Activated CD4-positive, alpha-beta memory T cell treated with anti-CD3 and anti-CD28 coated beads for 36 hours (primary cell): ENCODE measurements around the gene ARID1B. TPM values are rescaled to one million over a fixed set of nuclear protein-coding genes. Genes with fewer than 3 reads are reported as not detected.

ENCODE experiments used
- CTCF ChIA-PET: fragments of 350-600 bp; sonication (Branson Sonifier 250); formaldehyde crosslinking; loops from one replicate; lab custom pipeline; 2021; ENCODE audit warnings: antibody characterized with exemption, inconsistent platforms; lab: Charles Lee
- POLR2A ChIA-PET: fragments of 350-600 bp; sonication (Branson Sonifier 250); formaldehyde crosslinking; loops from one replicate; lab custom pipeline; 2021; ENCODE audit warnings: antibody characterized with exemption; lab: Charles Lee
- DNase-seq: peaks from one replicate; pipeline ENCODE4 v3.0.0-alpha.2; 2020
- H3K27ac Mint-ChIP-seq: one replicate; pipeline ENCODE4 v1.8.0; 2021; ENCODE audit warnings: mixed read lengths
- H3K27me3 Mint-ChIP-seq: one replicate; pipeline ENCODE4 v1.8.0; 2021; ENCODE audit warnings: mixed read lengths
- H3K36me3 Mint-ChIP-seq: one replicate; pipeline ENCODE4 v1.8.0; 2021; ENCODE audit warnings: mixed read lengths
- H3K4me1 Mint-ChIP-seq: one replicate; pipeline ENCODE4 v1.8.0; 2021; ENCODE audit warnings: low read depth, mixed read lengths
- H3K4me3 Mint-ChIP-seq: one replicate; pipeline ENCODE4 v1.8.0; 2021; ENCODE audit warnings: mild to moderate bottlenecking, mixed read lengths
- H3K9me3 Mint-ChIP-seq: one replicate; pipeline ENCODE4 v1.8.0; 2021; ENCODE audit warnings: mixed read lengths
- intact Hi-C: fragments of 100-400 bp; cut with micrococcal nuclease; formaldehyde crosslinking; loops from one replicate; pipeline ENCODE4 v1.15.1; 2023
- total RNA-seq, 2 experiments: library from RNA; stranded (reverse); gene quantifications; one replicate each; pipeline ENCODE4 v1.2.3, GENCODE V29; 2021

The ARID1B gene
- total RNA-seq, 2 experiments from 2014 or later = 39.0 to 41.5 TPM

DNA sequence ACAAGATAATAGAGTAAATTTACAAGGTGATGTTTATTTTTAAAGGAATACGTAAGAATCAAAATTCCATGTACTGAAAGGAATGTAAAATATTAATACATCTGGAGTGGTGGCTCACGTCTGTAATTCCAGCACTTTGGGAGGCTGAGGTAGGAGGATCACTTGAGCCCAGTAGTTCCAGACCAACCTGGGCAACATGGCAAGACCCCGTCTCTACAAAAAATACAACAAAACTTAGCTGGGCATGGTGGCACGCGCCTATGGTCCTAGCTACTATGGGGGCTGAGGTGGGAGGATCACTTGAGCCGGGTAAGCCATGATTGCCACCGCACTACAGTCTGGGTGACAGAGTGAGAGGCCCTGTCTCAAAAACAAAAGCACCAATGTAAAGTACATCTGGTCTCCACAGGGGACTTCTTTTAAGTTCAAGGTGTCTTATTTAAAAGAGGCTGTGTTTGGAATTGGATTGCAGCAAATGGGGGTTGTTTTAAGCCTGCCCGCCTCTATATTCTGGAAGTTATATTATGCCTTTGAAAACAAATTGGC lies 36.9 kb downstream of the ARID1B start:
- ChIA-PET CTCF (no interaction called here), POLR2A (no interaction called here)
- Mint-ChIP-seq H3K9me3 (no peaks in the 10 kb centered on the region), H3K4me3 (no peak overlapping the region), H3K36me3 (no peaks in the 10 kb centered on the region), H3K4me1 (peaks cover 58% of the 10 kb centered on the region), H3K27me3 (no peaks in the 10 kb centered on the region), H3K27ac (no peak overlapping the region)
- no peak for DNase-seq
- intact Hi-C loops = no loop called here

DNA sequence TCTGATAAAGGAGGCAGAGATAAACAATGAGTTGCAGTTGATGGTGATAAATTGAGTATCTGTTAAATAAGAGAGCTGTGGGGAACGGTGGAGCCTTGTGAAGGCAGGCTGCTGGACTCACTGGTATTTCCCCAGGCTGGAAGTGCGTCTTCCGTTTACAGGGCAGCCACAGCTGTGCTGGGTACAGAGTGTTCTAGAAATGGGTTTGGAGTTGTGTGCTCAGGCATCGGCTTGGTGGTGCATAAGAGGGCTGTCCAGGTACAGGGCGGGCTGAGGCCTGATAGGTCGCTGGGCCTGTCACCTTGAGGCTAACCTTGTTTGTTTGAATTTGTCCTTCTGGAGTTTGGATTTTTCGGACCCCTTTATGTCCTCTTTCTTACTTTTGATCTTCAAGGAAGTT lies 39.3 kb downstream of the ARID1B start:
- Mint-ChIP-seq H3K4me1 (peaks cover 57% of the 10 kb centered on the region), H3K27me3 (no peaks in the 10 kb centered on the region), H3K27ac (no peak overlapping the region), H3K4me3 (no peak overlapping the region), H3K36me3 (no peaks in the 10 kb centered on the region), H3K9me3 (no peaks in the 10 kb centered on the region)
- ChIA-PET POLR2A (no interaction called here), CTCF (interaction anchor here (1.2 kb wide), 1 partner anchor 9 kb away, joined by 3 read pairs; no protein-coding TSS in a partner anchor)
- no peak for DNase-seq
- intact Hi-C loops = no loop called here

DNA sequence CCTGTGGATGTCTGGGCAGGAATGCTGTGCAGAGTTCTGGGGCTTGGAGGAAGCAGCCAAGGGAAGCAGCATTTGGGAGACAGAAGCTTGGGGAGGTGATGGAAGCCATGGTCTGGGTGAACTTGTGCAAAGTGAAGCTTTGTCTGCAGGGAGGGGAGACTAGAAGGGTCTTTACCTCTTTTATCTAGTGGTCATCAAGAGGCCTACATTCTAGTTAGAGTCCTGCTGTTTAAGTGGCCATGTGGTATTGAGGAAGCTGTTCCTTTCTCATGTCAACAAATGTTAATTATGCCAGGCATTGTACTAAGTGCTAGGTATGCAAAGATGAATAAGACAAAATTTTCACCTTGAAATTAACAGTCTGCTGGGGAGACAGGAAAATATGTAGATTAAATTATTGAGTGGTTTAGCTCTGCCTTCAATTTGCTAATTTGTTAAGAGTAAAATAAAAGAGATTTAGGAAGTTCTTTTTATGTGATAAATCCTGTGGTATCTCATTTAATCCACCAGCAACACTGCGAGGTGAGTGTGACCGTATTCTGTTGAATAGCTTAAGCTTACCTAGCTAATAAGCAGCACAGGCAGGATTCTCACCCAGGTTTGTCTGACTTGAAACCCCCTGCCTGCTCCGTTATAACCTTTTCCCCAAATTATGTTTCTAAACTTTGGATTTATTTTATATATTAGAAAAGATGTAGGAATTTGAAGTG lies 43.1 kb downstream of the ARID1B start:
- Mint-ChIP-seq H3K27ac (no peak overlapping the region), H3K4me1 (peaks cover 72% of the 10 kb centered on the region), H3K9me3 (no peaks in the 10 kb centered on the region), H3K4me3 (no peak overlapping the region), H3K36me3 (peaks cover 2% of the 10 kb centered on the region), H3K27me3 (no peaks in the 10 kb centered on the region)
- DNase-seq = no peak
- CTCF ChIA-PET = interaction anchor here (2.0 kb wide), 1 partner anchor 20 kb away, joined by 5 read pairs; no protein-coding TSS in a partner anchor
- intact Hi-C loops = no loop called here
- POLR2A ChIA-PET = interaction anchor here (0.6 kb wide), 1 partner anchor 50 kb away, joined by 4 read pairs; no protein-coding TSS in a partner anchor

DNA sequence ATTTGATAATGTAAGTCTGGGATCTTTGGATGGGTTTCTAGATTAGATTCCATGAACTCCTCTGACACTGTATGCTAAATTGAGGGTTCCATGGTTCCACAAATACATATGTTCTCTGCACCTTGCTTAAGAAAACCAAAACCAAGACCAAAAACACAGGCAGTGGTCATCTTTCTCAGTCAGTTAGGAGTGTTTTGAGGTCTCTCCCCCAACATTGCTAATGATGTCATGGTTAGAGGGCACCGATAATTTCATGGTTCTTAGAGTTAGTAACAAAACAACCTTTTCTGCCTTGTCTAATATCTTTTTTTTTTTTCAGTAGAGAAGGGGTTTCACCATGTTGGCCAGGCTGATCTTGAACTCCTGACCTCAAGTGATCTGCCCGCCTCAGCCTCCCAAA lies 44.5 kb downstream of the ARID1B start:
- no peak for DNase-seq
- ChIA-PET POLR2A (no interaction called here), CTCF (no interaction called here)
- no peaks in the 10 kb centered on the region for H3K9me3 Mint-ChIP-seq
- peaks cover 2% of the 10 kb centered on the region for H3K36me3 Mint-ChIP-seq
- H3K4me1 Mint-ChIP-seq = peaks cover 74% of the 10 kb centered on the region
- no peaks in the 10 kb centered on the region for H3K27me3 Mint-ChIP-seq
- no peak overlapping the region for H3K4me3 Mint-ChIP-seq
- no peak overlapping the region for H3K27ac Mint-ChIP-seq
- intact Hi-C loops = no loop called here

DNA sequence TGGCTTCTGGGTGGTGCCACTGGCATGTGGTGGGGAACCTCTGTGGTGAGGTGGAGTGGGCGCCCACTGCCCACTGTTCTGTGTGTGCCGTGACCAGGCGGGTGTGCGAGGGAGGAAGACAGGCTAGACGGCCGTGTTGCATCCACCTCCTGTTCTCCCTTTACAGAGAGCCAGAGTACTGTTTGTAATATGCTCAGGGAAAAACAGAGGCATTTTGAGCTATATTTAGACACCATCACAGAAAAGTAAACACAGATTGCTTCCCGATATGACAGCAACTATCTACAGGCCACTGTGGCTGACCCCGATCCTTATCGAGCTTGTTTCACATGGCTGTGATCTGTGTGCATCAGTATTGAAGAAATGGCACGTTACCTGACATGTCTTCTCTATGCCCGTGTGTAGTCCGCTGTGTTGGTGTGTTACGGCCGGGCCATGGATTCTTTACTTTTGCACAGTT lies 45.6 kb downstream of the ARID1B start:
- no peak overlapping the region for H3K4me3 Mint-ChIP-seq
- CTCF ChIA-PET = no interaction called here

DNA sequence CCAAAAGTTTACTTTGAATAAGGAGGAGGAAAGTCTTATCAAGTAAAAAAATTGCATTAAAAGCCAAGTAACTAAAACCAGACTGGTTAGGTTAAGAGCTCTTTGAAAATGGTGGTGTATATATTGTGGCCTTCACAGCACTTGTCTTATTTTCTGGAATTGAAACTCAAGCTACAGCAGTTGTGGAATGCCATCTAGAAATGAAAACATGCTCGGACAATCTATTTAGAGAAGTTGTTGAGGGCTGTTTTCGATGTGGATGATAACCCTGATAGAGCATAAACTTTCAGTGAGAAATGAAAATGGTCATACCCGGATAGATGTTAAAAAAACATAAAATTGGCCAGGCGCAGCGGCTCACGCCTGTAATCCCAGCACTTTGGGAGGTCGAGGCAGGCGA lies 47.0 kb downstream of the ARID1B start:
- CTCF ChIA-PET = interaction anchor here (0.6 kb wide), 1 partner anchor 14 kb away, joined by 3 read pairs; no protein-coding TSS in a partner anchor
- Mint-ChIP-seq H3K27ac (no peak overlapping the region), H3K9me3 (no peaks in the 10 kb centered on the region), H3K36me3 (peaks cover 3% of the 10 kb centered on the region), H3K4me1 (peaks cover 86% of the 10 kb centered on the region), H3K4me3 (no peak overlapping the region), H3K27me3 (no peaks in the 10 kb centered on the region)
- no peak for DNase-seq
- POLR2A ChIA-PET = interaction anchor here (0.6 kb wide), 1 partner anchor 104 kb away, joined by 3 read pairs; no protein-coding TSS in a partner anchor
- intact Hi-C loops = no loop called here

More for the DNA sequence above, 45.6 kb downstream of the ARID1B start:
- no peak for DNase-seq
- Mint-ChIP-seq H3K27ac (no peak overlapping the region), H3K4me1 (peaks cover 79% of the 10 kb centered on the region), H3K9me3 (no peaks in the 10 kb centered on the region), H3K27me3 (no peaks in the 10 kb centered on the region), H3K36me3 (peaks cover 2% of the 10 kb centered on the region)
- POLR2A ChIA-PET = no interaction called here
- intact Hi-C loops = no loop called here

DNA sequence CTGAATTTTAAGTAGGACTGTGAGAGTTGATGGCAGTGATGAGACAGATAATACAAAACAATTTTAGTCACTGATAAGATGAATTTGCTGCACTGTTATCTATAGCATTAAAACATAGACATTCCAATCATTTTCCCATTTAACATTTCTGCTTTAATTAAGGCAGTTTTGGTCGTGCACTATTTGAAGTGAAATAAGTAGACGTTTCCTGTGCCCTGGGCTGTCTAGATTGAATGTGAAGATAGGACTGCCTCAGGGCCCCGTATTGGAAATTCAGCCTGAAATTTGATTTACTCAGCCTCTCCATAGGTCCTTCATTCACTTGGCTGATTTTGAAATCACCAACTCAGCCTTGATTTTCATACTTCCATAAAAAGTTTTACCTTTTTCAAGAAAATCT lies 48.3 kb downstream of the ARID1B start:
- DNase-seq = no peak
- Mint-ChIP-seq H3K9me3 (no peaks in the 10 kb centered on the region), H3K27me3 (no peaks in the 10 kb centered on the region), H3K4me1 (peaks cover 80% of the 10 kb centered on the region), H3K4me3 (no peak overlapping the region), H3K27ac (no peak overlapping the region), H3K36me3 (peaks cover 13% of the 10 kb centered on the region)
- POLR2A ChIA-PET = no interaction called here
- CTCF ChIA-PET = no interaction called here
- intact Hi-C loops = loop anchor here (5.0 kb wide), 1 partner anchor 263 kb away; no protein-coding TSS in a partner anchor

DNA sequence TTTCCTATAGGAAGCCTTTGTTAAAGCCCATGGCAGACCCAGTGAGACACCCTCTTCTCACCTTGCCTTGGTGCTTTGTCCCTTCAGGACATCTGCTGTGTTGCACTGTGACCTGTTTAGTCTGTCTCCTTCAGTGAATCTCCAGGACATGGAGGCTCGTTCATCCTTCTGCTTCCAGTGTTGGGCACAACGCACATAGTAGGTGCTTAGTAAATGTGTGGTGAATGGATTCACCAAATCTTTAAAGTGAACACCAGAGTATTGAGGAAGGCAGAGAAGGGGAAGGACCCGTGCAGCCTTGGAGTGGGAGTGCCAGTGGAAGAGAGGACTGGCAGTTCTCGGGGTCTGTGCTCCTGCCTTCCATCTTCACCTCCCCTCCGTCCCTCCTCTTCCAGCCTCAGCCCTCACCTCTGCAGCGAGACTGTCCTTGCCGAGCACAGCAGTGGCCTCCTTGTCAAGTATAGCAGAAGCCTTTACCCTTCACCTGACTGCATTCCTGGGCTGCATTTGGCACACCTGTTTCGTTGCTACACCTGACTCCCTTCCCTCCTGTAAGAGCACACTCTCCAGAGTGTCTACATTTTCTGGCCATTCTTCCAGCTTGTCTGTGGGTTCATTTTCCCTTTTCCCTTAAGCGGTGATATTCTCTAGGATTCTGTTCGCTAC lies 49.2 kb downstream of the ARID1B start:
- Mint-ChIP-seq H3K36me3 (peaks cover 13% of the 10 kb centered on the region), H3K9me3 (no peaks in the 10 kb centered on the region), H3K27me3 (no peaks in the 10 kb centered on the region), H3K4me3 (no peak overlapping the region), H3K27ac (no peak overlapping the region), H3K4me1 (peaks cover 82% of the 10 kb centered on the region)
- intact Hi-C loops = loop anchor here (5.0 kb wide), 1 partner anchor 264 kb away; no protein-coding TSS in a partner anchor
- POLR2A ChIA-PET = no interaction called here
- DNase-seq = no peak
- CTCF ChIA-PET = no interaction called here

DNA sequence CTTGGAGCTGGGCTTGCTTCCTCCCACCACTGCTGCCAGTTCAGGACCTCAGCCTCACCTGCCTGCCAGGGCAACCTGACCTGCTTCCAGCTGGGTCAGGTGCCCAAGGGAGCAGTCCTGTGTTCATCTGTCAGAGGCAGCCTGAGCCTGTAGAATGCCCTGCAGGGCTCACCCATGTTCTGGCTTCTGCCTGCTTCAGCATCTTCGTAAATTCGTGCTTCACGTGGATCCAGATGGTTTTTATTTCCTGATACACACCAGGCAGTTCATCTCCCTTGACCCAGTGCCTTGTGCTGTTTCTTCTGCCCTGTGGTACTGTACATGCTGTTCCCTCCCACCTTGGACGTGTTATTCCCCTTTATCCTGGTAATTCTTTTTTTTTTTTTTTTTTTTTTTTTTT lies 50.2 kb downstream of the ARID1B start:
- Mint-ChIP-seq H3K27ac (no peak overlapping the region), H3K27me3 (no peaks in the 10 kb centered on the region), H3K9me3 (no peaks in the 10 kb centered on the region), H3K4me1 (peaks cover 82% of the 10 kb centered on the region), H3K36me3 (peaks cover 13% of the 10 kb centered on the region), H3K4me3 (no peak overlapping the region)
- ChIA-PET CTCF (no interaction called here), POLR2A (interaction anchor here (0.6 kb wide), 1 partner anchor 153 kb away, joined by 3 read pairs; no protein-coding TSS in a partner anchor)
- no peak for DNase-seq
- intact Hi-C loops = loop anchor here (5.0 kb wide), 1 partner anchor 265 kb away; no protein-coding TSS in a partner anchor

DNA sequence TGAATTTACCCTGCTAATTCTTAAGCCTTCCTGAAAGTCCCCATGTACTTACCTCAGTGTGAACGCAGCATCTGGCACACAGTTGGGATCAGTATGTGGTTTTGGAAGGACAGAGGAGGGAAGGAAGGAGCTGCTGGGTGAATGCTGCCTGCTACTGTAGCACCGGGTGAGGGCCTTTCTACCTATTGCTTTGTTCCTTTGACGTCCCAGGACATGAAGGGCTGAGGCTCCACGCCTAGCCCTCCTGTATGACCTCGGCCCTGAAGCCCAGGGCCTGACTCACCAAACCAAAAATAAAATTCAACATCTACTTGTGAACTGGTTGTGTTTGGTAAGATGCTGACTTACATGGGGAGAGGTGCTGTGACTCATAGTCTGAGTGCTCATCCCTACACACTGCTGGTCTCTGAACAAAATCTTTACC lies 51.1 kb downstream of the ARID1B start:
- ChIA-PET POLR2A (interaction anchor here (1.1 kb wide), 1 partner anchor 9 kb away, joined by 3 read pairs; no protein-coding TSS in a partner anchor), CTCF (no interaction called here)
- intact Hi-C loops = loop anchor here (1.0 to 5.0 kb wide), 2 partner anchors 29 to 266 kb away; no protein-coding TSS in a partner anchor
- peaks cover 80% of the 10 kb centered on the region for H3K4me1 Mint-ChIP-seq
- peak; percentile 47 for DNase-seq
- H3K4me3 Mint-ChIP-seq = no peak overlapping the region
- H3K9me3 Mint-ChIP-seq = no peaks in the 10 kb centered on the region
- H3K27me3 Mint-ChIP-seq = no peaks in the 10 kb centered on the region
- H3K27ac Mint-ChIP-seq = peak overlapping the region; percentile 65
- peaks cover 14% of the 10 kb centered on the region for H3K36me3 Mint-ChIP-seq

DNA sequence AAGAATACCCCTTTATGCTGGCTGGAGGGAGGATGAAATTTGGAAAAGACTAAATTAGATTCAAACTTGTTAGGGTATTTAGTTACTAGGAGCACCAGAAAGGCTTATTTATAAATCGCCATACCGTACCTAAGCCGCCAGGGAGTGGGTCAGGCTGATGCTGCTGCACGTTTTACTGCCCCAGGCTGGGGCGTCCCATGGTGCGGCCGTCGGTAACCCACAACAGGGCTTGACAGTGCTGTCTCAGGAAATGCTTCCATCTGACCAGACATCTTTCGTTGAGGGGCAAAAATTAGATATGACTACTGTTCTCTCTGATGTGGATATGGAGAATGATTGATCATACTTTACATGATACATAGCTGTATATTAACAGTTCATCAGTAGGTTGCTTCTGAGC lies 52.9 kb downstream of the ARID1B start:
- Mint-ChIP-seq H3K4me3 (no peak overlapping the region), H3K36me3 (peaks cover 14% of the 10 kb centered on the region), H3K9me3 (no peaks in the 10 kb centered on the region), H3K27me3 (no peaks in the 10 kb centered on the region), H3K27ac (no peak overlapping the region), H3K4me1 (peaks cover 69% of the 10 kb centered on the region)
- intact Hi-C loops = no loop called here
- DNase-seq = no peak
- POLR2A ChIA-PET = no interaction called here
- CTCF ChIA-PET = no interaction called here

DNA sequence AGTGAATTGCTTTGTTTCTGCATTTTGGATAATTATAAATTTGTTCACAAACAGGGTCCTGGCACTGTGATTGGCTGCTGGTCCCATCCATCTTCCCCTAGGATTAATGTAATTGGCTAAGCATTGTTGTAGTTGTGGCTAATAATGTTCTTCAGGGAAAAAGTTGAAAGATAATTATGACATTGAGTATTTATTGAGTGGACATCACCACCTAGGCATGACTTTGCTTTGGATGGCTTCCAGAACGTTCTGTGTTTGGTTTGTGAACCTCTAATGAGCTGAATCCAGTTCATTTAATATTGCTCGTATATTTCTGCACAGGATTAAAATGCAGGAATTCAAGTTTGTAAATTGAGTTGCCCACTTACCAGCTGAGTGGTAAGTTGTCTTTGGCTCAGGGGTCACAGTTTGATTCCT lies 55.1 kb downstream of the ARID1B start:
- no peaks in the 10 kb centered on the region for H3K9me3 Mint-ChIP-seq
- ChIA-PET CTCF (interaction anchor here (0.9 kb wide), 1 partner anchor 443 kb away, joined by 3 read pairs; no protein-coding TSS in a partner anchor), POLR2A (no interaction called here)
- H3K4me1 Mint-ChIP-seq = peaks cover 54% of the 10 kb centered on the region
- no peak for DNase-seq
- H3K27me3 Mint-ChIP-seq = no peaks in the 10 kb centered on the region
- H3K36me3 Mint-ChIP-seq = peaks cover 17% of the 10 kb centered on the region
- intact Hi-C loops = no loop called here
- H3K27ac Mint-ChIP-seq = no peak overlapping the region
- H3K4me3 Mint-ChIP-seq = no peak overlapping the region
